Type B pancreatic cell (in vitro differentiated cells): ENCODE measurements around the gene ADAMTS6. TPM values are rescaled to one million over a fixed set of nuclear protein-coding genes. Genes with fewer than 3 reads are reported as not detected.

Experiments used
- DNase-seq: peaks from one replicate; pipeline ENCODE4 v3.0.0; 2021; ENCODE audit warnings: mixed read lengths; ENCODE audit not compliant: unreplicated experiment; ENCODE audit errors: extremely low spot score
- H3K27ac Mint-ChIP-seq: 2 replicates; pipeline ENCODE4 v1.8.0; 2021; ENCODE audit warnings: mild to moderate bottlenecking, mixed read lengths
- H3K27me3 Mint-ChIP-seq: 2 replicates; pipeline ENCODE4 v1.8.0; 2021; ENCODE audit warnings: mixed read lengths
- H3K36me3 Mint-ChIP-seq: 2 replicates; pipeline ENCODE4 v1.8.0; 2021; ENCODE audit warnings: mixed read lengths
- H3K4me1 Mint-ChIP-seq: one replicate; pipeline ENCODE4 v1.8.0; 2021; ENCODE audit warnings: mixed read lengths; ENCODE audit not compliant: unreplicated experiment
- H3K4me3 Mint-ChIP-seq: 2 replicates; pipeline ENCODE4 v1.8.0; 2021; ENCODE audit warnings: mild to moderate bottlenecking, mixed read lengths
- H3K9me3 Mint-ChIP-seq: 2 replicates; pipeline ENCODE4 v1.8.0; 2021; ENCODE audit warnings: mixed read lengths
- total RNA-seq: library from RNA; stranded (reverse); gene quantifications from 2 replicates; pipeline ENCODE4 v1.2.1, GENCODE V29; 2021; ENCODE audit warnings: low replicate concordance
- TF ChIP-seq, protein P1 (sequence below): fragments of 200-600 bp; sonication (generic); conservative IDR thresholded peaks from 2 replicates; pipeline ENCODE4 v1.5.0; 2021; ENCODE audit warnings: antibody characterized with exemption, mild to moderate bottlenecking

Gene ADAMTS6
- total RNA-seq, 1 donor from 2014 or later: 4.2 TPM

DNA sequence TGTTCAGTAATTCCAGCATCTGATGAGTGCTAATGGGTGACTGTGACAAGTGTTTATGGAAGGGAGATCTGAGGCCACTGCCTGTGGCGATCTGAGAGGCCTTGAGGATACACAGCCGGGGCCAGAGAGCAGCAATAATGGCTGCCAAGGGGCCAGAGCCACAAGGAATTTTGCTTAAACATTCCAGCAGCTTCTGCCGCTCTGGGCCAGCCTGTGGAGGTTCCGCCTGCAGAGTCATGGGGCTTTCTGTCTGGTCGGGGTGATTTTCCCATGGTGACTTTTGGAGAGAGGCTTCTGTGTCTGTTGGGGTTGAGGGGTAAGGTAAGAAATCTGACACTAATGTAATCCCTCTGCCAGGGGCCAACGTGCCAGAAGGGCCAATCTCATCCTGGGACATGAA lies 353.5 kb downstream of the ADAMTS6 start:
- Mint-ChIP-seq H3K9me3 (no peaks in the 10 kb centered on the region), H3K4me1 (peaks cover 14% of the 10 kb centered on the region), H3K27ac (no peak overlapping the region), H3K4me3 (no peak overlapping the region), H3K27me3 (no peaks in the 10 kb centered on the region), H3K36me3 (no peaks in the 10 kb centered on the region)
- TF ChIP-seq, protein P1, sequence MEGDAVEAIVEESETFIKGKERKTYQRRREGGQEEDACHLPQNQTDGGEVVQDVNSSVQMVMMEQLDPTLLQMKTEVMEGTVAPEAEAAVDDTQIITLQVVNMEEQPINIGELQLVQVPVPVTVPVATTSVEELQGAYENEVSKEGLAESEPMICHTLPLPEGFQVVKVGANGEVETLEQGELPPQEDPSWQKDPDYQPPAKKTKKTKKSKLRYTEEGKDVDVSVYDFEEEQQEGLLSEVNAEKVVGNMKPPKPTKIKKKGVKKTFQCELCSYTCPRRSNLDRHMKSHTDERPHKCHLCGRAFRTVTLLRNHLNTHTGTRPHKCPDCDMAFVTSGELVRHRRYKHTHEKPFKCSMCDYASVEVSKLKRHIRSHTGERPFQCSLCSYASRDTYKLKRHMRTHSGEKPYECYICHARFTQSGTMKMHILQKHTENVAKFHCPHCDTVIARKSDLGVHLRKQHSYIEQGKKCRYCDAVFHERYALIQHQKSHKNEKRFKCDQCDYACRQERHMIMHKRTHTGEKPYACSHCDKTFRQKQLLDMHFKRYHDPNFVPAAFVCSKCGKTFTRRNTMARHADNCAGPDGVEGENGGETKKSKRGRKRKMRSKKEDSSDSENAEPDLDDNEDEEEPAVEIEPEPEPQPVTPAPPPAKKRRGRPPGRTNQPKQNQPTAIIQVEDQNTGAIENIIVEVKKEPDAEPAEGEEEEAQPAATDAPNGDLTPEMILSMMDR: no peak
- no peak for DNase-seq

DNA sequence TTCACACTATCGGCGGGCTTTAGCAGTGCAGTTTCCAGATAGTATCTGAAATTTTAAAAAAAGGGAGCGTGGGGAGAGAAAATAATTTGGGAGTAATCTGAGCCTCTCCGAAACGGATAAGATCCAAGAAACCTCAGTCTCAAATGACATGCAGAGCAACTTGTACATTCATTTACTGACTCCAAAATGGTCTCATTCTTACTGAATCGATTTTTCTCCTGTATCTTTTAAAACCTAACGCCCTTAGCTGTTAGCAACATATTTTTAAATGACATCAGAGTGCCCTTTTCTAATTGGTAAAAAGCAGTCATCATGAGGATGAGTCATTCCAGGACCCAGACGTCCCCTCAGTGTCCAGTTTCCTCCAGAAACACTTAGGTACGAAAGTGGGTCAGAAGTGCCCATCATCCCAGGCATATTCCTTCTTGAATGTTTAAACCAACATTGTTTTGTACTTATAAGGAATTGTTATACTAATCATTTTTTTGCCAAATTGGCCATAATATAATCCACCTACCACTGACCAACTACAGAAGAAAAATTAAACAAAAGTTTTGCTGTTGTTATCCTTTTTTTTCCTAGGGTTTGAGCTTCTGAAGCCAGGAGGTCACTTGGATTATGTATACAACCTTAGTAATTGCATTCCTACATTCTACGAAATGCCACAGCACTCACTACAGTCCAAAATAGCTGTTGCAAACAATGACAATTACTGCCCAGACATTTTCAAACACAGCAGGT lies 354.4 kb downstream of the ADAMTS6 start:
- H3K9me3 Mint-ChIP-seq: no peaks in the 10 kb centered on the region
- TF ChIP-seq, protein P1: no peak
- H3K36me3 Mint-ChIP-seq: no peaks in the 10 kb centered on the region
- H3K4me3 Mint-ChIP-seq: no peak overlapping the region
- no peaks in the 10 kb centered on the region for H3K27me3 Mint-ChIP-seq
- H3K4me1 Mint-ChIP-seq: peaks cover 14% of the 10 kb centered on the region
- no peak overlapping the region for H3K27ac Mint-ChIP-seq
- DNase-seq: no peak

DNA sequence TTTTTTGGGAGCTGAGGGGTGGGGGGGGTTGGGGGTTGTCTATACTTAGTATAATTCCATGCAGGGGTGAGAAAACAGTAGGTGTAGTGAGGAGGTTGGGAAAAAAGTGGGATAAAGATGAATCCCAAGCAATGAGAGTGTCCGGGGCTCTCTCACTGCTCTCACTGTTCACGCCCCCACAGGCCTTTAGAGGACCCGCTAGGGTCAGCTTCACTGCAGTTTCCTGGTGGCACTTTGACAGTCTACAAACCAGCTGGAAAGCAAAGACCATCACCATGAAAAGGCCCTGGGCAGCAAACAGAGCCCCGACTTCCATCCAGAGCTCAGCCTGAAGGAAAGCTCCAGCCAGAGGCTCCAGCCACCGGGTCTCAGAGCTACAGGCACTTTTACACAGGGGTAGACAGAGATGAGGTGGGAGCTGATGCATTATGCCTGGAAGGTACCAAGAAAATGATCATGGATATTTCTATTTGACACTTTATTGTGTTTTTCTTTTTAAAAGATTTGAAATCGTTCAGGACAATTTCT lies 355.1 kb downstream of the ADAMTS6 start:
- no peak overlapping the region for H3K4me3 Mint-ChIP-seq
- H3K4me1 Mint-ChIP-seq: peaks cover 14% of the 10 kb centered on the region
- no peaks in the 10 kb centered on the region for H3K36me3 Mint-ChIP-seq
- TF ChIP-seq, protein P1: no peak
- no peak for DNase-seq
- H3K27ac Mint-ChIP-seq: no peak overlapping the region
- no peaks in the 10 kb centered on the region for H3K27me3 Mint-ChIP-seq
- no peaks in the 10 kb centered on the region for H3K9me3 Mint-ChIP-seq

DNA sequence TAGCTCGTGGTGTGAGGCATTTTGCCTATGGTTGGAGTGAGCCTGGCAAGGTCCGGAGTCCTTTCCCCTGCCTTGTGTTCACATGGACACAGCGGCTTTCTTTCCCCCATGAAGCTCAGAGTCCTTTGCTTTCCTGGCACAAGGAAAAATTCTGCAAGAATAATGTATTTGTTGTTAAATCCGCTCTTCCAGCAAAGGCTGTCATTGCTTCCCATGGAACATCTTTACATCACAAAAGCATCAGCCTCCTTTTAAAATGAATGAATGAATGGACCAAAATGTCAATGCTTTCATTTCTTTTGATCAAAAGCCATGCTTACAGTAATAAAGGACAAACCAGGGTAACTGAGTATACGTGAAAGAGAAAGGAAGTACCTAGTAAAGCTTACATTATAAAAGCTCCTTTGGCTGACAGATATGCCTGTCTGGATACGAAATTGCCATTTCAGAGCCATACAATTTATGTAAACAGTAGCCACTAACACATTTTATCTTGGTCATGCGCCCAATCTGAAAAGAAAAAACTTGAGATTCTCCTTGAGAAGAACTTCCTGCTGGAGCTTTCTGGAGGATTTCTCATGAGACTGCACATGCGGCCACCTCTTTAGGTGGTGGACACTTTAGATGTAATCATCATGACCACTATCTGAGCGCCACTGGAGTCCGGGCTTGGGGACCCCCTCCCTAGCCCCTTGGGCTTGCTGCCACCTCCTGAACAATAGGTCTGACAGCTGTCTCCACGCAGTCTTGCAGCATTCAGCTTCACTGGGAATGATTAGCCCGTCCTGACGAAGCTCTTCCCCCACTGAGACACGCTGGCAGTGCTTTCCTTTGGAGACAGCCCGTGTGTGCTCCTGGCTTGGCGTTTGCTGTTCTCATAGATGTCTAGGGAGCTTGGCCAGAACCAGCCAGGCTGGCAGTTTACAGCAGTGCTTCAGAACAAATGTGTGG lies 355.9 kb downstream of the ADAMTS6 start:
- Mint-ChIP-seq H3K4me3 (no peak overlapping the region), H3K36me3 (no peaks in the 10 kb centered on the region), H3K4me1 (peaks cover 14% of the 10 kb centered on the region), H3K9me3 (no peaks in the 10 kb centered on the region), H3K27ac (no peak overlapping the region), H3K27me3 (no peaks in the 10 kb centered on the region)
- DNase-seq: no peak
- TF ChIP-seq, protein P1: no peak

DNA sequence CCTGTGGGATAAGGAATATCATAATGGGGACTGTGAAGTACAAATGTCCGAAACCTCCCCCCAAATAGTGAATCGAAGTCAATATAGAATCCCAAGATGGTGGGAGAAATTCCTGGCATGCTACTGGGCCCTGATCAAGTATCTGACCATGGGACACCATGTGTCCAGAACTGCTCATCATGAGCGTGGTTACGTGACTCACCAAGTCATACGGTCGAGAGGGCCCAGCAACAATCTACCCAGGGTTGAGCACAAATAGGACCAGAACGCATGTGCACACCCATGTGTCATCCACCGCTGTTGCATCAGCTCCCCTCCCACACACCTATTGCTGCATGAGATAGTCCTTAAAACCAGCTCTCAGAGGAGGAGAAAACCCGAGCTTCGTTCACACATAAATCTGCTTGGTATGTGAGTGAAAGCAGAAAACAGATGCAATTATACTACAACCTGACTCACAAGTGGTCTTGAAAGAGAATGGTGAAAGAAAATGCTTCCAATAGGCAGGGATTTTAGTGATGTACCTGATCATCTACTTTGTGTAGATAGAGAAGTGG lies 359.8 kb downstream of the ADAMTS6 start:
- DNase-seq: no peak
- H3K27ac Mint-ChIP-seq: no peak overlapping the region
- H3K4me3 Mint-ChIP-seq: no peak overlapping the region
- peaks cover 4% of the 10 kb centered on the region for H3K9me3 Mint-ChIP-seq
- TF ChIP-seq, protein P1: no peak
- no peaks in the 10 kb centered on the region for H3K36me3 Mint-ChIP-seq
- no peaks in the 10 kb centered on the region for H3K27me3 Mint-ChIP-seq
- peaks cover 8% of the 10 kb centered on the region for H3K4me1 Mint-ChIP-seq
